Sigmoid colon (tissue), 4 donors: Measurements from ENCODE around the gene TCP11.

Experiments
- CTCF ChIP-seq, 4 experiments: fragments of 450-650 bp in 3 of 4; fragments of 200-600 bp in 1 of 4; IDR thresholded peaks; one replicate each; pipeline ENCODE4 v1.5.1; 2016 to 2019; ENCODE audit warnings: antibody characterized with exemption in 4 of 4, mild to moderate bottlenecking in 3 of 4, moderate library complexity in 2 of 4
- POLR2AphosphoS5 ChIP-seq, 4 donors: sonication (generic); formaldehyde crosslinking; IDR thresholded peaks; one replicate each; pipeline ENCODE4 v1.6.1; 2017; ENCODE audit warnings: antibody characterized with exemption in 4 of 4

GRCh38 chr6:35136185-35136584 lies 5.0 kb downstream of the TCP11 start:
- TF ChIP-seq POLR2AphosphoS5 (IDR thresholded peaks at IDR 0.05) (no peak), CTCF (IDR thresholded peaks at IDR 0.05) (no peak)
